SK-N-SH (cell line): Measurements from ENCODE around the gene MATN1. TPM values are rescaled to one million over a fixed set of nuclear protein-coding genes. Genes with fewer than 3 reads are reported as not detected.

ENCODE experiments used
- CTCF ChIA-PET: fragments of 300-600, 350-600 bp; formaldehyde crosslinking; extraction: SDS; loops from one replicate; lab custom pipeline; 2021; lab: Yijun Ruan, JAX
- POLR2A ChIA-PET: fragments of 350-600 bp; sonication (Branson Sonifier 250); formaldehyde crosslinking; extraction: SDS; loops from one replicate; lab custom pipeline; 2020; ENCODE audit warnings: antibody characterized with exemption, inconsistent platforms; lab: Yijun Ruan, JAX
- DNase-seq: peaks from one replicate; pipeline ENCODE4 v3.0.0; 2012
- H2AFZ ChIP-seq: fragments of 200-600 bp; sonication (generic); 2 replicates; pipeline ENCODE4 v1.8.1; 2016; ENCODE audit warnings: antibody characterized with exemption, mild to moderate bottlenecking, low read depth
- H3F3A ChIP-seq: fragments of 200-600 bp; sonication (generic); replicated peaks from 2 replicates; pipeline ENCODE3; 2016; ENCODE audit warnings: antibody characterized with exemption, mild to moderate bottlenecking; ENCODE audit not compliant: insufficient read depth
- H3K27ac ChIP-seq, 2 experiments: fragments of 200-500 bp in 1 of 2; fragments of 200-600 bp in 1 of 2; sonication (Bioruptor generic) in 1 of 2; sonication (generic), shearing (Covaris generic) in 1 of 2; 2 replicates each; pipeline versions ENCODE4 v1.5.1 to v1.6.1; 2014 to 2016; ENCODE audit warnings: low read depth in 2 of 2, inconsistent platforms in 1 of 2, low read length in 1 of 2, mild to moderate bottlenecking in 1 of 2, mixed read lengths in 1 of 2
- H3K27me3 ChIP-seq: fragments of 200-600 bp; sonication (generic), shearing (Covaris generic); 2 replicates; pipeline ENCODE4 v1.6.1; 2016; ENCODE audit warnings: mixed run types; ENCODE audit not compliant: insufficient read depth
- H3K36me3 ChIP-seq, 2 experiments: fragments of 200-500 bp in 1 of 2; fragments of 200-600 bp in 1 of 2; sonication (Bioruptor generic) in 1 of 2; sonication (generic) in 1 of 2; replicated peaks in 1 of 2; 2 replicates each; pipeline versions ENCODE3 to v1.5.1; 2014 to 2016; ENCODE audit warnings: low read length in 1 of 2, mild to moderate bottlenecking in 1 of 2; ENCODE audit not compliant: insufficient read depth in 2 of 2, control insufficient read depth in 1 of 2
- H3K4me1 ChIP-seq, 2 experiments: fragments of 200-500 bp in 1 of 2; fragments of 200-600 bp in 1 of 2; sonication (Bioruptor generic) in 1 of 2; sonication (generic), shearing (Covaris generic) in 1 of 2; 2 replicates each; pipeline versions ENCODE4 v1.5.1 to v1.6.1; 2014 to 2016; ENCODE audit warnings: low read depth in 1 of 2, low read length in 1 of 2, mixed run types in 1 of 2; ENCODE audit not compliant: insufficient read depth in 2 of 2, control insufficient read depth in 1 of 2
- H3K4me2 ChIP-seq: fragments of 200-600 bp; sonication (generic), shearing (Covaris generic); 2 replicates; pipeline ENCODE4 v1.6.1; 2017; ENCODE audit warnings: mixed run types
- H3K4me3 ChIP-seq, 2 experiments: fragments of 200-500 bp in 1 of 2; fragments of 200-600 bp in 1 of 2; sonication (Bioruptor generic) in 1 of 2; sonication (generic), shearing (Covaris generic) in 1 of 2; 2 replicates each; pipeline versions ENCODE4 v1.5.1 to v1.8.1; 2014 to 2016; ENCODE audit warnings: low read depth in 2 of 2, inconsistent platforms in 1 of 2, low read length in 1 of 2, mild to moderate bottlenecking in 1 of 2, mixed read lengths in 1 of 2, moderate library complexity in 1 of 2
- H3K79me2 ChIP-seq: fragments of 200-600 bp; sonication (generic); 2 replicates; pipeline ENCODE4 v1.8.1; 2017; ENCODE audit warnings: mild to moderate bottlenecking; ENCODE audit not compliant: insufficient read depth
- H3K9ac ChIP-seq: fragments of 200-600 bp; sonication (generic); 2 replicates; pipeline ENCODE4 v1.6.1; 2017; ENCODE audit warnings: mixed run types
- H3K9me2 ChIP-seq: fragments of 200-600 bp; sonication (generic); 2 replicates; pipeline ENCODE4 v1.6.1; 2017; ENCODE audit warnings: mixed run types
- H3K9me3 ChIP-seq: fragments of 200-600 bp; sonication (generic); 2 replicates; pipeline ENCODE4 v1.6.1; 2017; ENCODE audit warnings: mixed run types, mild to moderate bottlenecking, moderate library complexity
- H4K20me1 ChIP-seq: fragments of 200-600 bp; sonication (generic); 2 replicates; pipeline ENCODE4 v1.6.1; 2017; ENCODE audit warnings: mild to moderate bottlenecking, mixed run types; ENCODE audit not compliant: insufficient read depth
- CHD2 ChIP-seq: fragments of 150-350 bp; IDR thresholded peaks from 2 replicates; pipeline ENCODE4 v1.6.1; 2018; ENCODE audit warnings: low read length; ENCODE audit not compliant: partially characterized antibody
- GABPA ChIP-seq: IDR thresholded peaks from 2 replicates; pipeline ENCODE4 v1.4.0; 2012; ENCODE audit warnings: low read depth, mild to moderate bottlenecking
- NFIC ChIP-seq: IDR thresholded peaks from 2 replicates; pipeline ENCODE4 v1.4.0; 2012; ENCODE audit warnings: borderline replicate concordance
- POLR2AphosphoS5 ChIP-seq: IDR thresholded peaks from 2 replicates; pipeline ENCODE4 v1.6.1; 2012; ENCODE audit warnings: low read depth, low read length
- REST ChIP-seq: IDR thresholded peaks from 2 replicates; pipeline ENCODE4 v1.6.1; 2012; ENCODE audit warnings: mild to moderate bottlenecking, low read depth, low read length, moderate library complexity
- SIN3A ChIP-seq: IDR thresholded peaks from 2 replicates; pipeline ENCODE4 v1.6.1; 2012; ENCODE audit warnings: low read depth, mild to moderate bottlenecking, low read length, moderate library complexity, borderline replicate concordance
- USF2 ChIP-seq: fragments of 150-350 bp; IDR thresholded peaks from 2 replicates; pipeline ENCODE4 v1.6.1; 2017; ENCODE audit warnings: antibody characterized with exemption, low read length, low read depth, borderline replicate concordance
- WGBS: methylation state at CpG from one replicate; pipeline ENCODE4 v1.1.6; 2017; ENCODE audit warnings: low lambda C conversion rate; 5-methylcytosine and 5-hydroxymethylcytosine counted together
- polyA plus RNA-seq, 3 experiments: library from polyadenylated mRNA; depleted of rRNA; stranded (reverse); fragments of >200 nt; gene quantifications; 2 replicates each; pipeline ENCODE4 v1.2.3, GENCODE V29; 2012

Gene MATN1
- polyA plus RNA-seq, 1 of the 3 experiments (the other 2 are of a cell fraction) = 0.23 TPM

GRCh38 chr1:30762930-30763650 lies 39.7 kb upstream of the MATN1 start (continued):
- TF ChIP-seq GABPA (no peak), NFIC (no peak), POLR2AphosphoS5 (no peak), USF2 (no peak)

- H3K79me2 ChIP-seq = no peaks in the 10 kb centered on the region
- no peak overlapping the region for H2AFZ ChIP-seq
- POLR2A ChIA-PET = interaction anchor here (0.6 kb wide), 1 partner anchor 12 kb away, joined by 3 read pairs; no protein-coding TSS in a partner anchor
- H3K9me3 ChIP-seq = no peaks in the 10 kb centered on the region
- TF ChIP-seq CHD2 (no peak), NFIC (no peak), SIN3A (no peak), REST (no peak)
- no peak overlapping the region for H3K4me2 ChIP-seq
- H3K27me3 ChIP-seq = no peaks in the 10 kb centered on the region
- H3K4me1 ChIP-seq = peaks cover 7 to 16% of the 10 kb centered on the region in 2 experiments; a peak in 2 of 4 replicates
- no peaks in the 10 kb centered on the region for H4K20me1 ChIP-seq
- CTCF ChIA-PET = interaction anchor here (0.6 to 4.0 kb wide), 8 partner anchors 16 to 43 kb away, joined by 3 to 26 read pairs (median 6); no protein-coding TSS in a partner anchor
- H3K9me2 ChIP-seq = no peaks in the 10 kb centered on the region
- no peaks in the 10 kb centered on the region for H3K36me3 ChIP-seq
- no peak overlapping the region for H3K27ac ChIP-seq
- H3K9ac ChIP-seq = no peak overlapping the region
- no peak for DNase-seq
- no peaks in the 10 kb centered on the region for H3F3A ChIP-seq
- WGBS = 0% methylated on average over 1 of the region's 6 CpGs
- H3K4me3 ChIP-seq = no peak overlapping the region
Observed at GRCh38 chr1:30762152-30762929, 39.0 kb upstream of the MATN1 start.
